ENCODE results near the gene RORB.

The RORB gene

DNA sequence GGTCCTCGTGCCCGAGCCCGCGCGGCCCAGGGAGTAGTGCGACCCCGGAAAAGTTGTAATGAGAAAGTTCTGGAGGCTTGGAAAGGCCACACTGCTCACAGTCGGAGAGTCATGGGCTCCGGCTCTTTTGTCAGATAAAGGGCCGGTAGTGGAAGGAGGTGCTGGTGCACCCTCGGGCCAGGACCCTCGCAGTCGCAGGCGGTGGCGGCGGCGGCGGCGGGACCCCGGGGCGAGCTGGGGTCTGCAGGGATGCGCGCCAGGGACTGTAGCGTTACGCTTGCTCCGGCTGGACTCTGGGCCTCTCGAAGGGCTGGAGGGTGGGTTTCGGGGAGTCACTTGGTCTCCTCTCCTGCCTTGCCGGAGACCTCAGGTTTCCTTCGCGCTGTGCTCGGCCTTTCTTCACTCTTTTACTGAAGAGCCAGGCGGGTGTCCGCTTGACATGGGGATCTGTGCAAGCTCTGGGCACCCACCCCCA is 1.5 kb downstream of the RORB start:
- in situ Hi-C loops (cut with MboI; ENCODE audit: low sequenced_read_pairs, unreplicated experiment): no loop called here
- peak; percentile 37 for DNase-seq (ENCODE audit: low spot score)
- TF ChIP-seq, protein P1, sequence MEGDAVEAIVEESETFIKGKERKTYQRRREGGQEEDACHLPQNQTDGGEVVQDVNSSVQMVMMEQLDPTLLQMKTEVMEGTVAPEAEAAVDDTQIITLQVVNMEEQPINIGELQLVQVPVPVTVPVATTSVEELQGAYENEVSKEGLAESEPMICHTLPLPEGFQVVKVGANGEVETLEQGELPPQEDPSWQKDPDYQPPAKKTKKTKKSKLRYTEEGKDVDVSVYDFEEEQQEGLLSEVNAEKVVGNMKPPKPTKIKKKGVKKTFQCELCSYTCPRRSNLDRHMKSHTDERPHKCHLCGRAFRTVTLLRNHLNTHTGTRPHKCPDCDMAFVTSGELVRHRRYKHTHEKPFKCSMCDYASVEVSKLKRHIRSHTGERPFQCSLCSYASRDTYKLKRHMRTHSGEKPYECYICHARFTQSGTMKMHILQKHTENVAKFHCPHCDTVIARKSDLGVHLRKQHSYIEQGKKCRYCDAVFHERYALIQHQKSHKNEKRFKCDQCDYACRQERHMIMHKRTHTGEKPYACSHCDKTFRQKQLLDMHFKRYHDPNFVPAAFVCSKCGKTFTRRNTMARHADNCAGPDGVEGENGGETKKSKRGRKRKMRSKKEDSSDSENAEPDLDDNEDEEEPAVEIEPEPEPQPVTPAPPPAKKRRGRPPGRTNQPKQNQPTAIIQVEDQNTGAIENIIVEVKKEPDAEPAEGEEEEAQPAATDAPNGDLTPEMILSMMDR (IDR thresholded peaks at IDR 0.05; ENCODE audit: borderline replicate concordance, control extremely low read depth, extremely low read depth, insufficient read depth, missing control alignments): no peak

DNA sequence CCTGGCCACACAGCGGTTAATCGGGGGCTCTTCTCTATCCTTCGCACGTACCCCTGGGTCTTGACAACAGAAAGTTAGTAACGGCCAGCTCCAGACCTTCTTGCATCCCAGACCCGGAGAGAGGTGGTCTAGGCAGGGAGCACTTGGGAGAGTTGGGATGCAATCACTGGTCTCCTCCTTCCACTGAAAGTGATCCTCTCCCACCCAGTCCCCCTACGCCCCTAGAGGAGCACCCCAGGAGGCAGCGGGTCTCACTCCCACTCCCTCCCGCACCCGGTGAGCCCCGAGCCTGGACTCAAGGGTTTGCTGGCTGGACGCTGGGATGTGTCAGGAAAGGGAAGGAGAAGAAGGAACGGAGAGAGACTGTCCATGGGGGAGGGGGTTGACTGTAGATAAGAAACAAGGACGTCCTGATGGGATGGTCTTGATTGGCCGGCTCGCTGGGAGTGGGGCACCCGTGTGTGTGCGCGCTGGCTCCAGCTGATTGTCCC is 2.0 kb downstream of the RORB start:
- TF ChIP-seq, protein P1 (IDR thresholded peaks at IDR 0.05; ENCODE audit: borderline replicate concordance, control extremely low read depth, extremely low read depth, insufficient read depth, missing control alignments): no peak
- in situ Hi-C loops (cut with MboI; ENCODE audit: low sequenced_read_pairs, unreplicated experiment): no loop called here
- peak; percentile 17 for DNase-seq (ENCODE audit: low spot score)

DNA sequence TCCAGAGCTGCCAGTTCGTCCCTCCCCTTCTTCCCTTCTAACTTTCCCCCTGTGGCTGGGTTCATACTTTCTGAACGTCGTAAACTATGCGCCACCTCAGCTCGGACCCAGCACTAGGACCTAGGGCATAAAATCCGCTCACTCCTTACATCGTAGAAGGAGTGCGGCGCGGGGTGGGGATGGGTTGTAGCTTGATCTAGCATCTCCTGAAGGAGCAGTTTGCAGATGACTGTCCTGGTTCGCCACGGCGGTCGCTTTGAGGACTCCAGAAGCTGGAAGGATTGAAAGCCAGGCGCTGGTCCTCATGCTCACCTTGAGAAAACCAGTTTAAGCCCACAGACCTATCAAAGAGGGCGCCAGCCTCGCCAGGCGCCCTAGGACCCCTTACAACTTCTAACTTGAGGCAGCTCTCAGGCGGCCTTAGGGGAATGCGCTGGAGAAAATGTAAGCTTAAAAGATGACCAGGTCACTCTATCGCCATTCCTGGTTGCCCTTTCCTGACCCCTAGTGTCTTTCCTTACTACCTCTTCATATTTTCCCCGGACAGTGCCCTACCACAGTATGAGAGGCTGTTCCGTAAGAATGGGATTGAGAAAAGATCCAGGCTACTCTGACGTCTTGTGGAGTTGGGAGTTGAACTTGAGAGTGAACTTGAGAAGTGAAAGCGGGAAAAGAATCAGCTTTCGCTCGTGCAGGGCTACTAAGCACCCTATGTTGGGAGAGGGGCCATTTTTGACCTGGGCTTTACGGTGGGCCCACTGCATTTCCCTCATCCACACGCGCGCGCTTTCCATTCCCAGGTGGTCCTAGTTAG is 2.8 kb downstream of the RORB start:
- peak; percentile 7 for DNase-seq (ENCODE audit: low spot score)
- TF ChIP-seq, protein P1 (IDR thresholded peaks at IDR 0.05; ENCODE audit: borderline replicate concordance, control extremely low read depth, extremely low read depth, insufficient read depth, missing control alignments): no peak
- in situ Hi-C loops (cut with MboI; ENCODE audit: low sequenced_read_pairs, unreplicated experiment): no loop called here

DNA sequence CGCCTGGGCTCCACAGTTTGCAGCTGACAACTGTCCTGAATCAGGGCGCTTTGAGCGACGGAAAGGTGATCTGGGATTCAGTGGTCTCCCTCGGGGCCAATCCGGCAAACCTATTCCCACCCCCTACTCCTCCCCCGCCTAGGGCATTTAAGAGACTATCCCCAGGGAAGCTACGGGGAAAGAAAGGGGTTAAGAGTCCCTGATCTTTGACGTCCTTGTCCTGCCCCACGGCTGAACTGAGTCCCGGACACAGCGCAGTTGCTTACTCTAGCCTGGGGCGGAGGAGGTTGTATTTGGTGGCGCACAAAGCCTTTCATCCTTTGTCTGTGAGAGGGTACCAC is 3.4 kb downstream of the RORB start:
- no peak for DNase-seq (ENCODE audit: low spot score)
- TF ChIP-seq, protein P1 (IDR thresholded peaks at IDR 0.05; ENCODE audit: borderline replicate concordance, control extremely low read depth, extremely low read depth, insufficient read depth, missing control alignments): no peak
- in situ Hi-C loops (cut with MboI; ENCODE audit: low sequenced_read_pairs, unreplicated experiment): no loop called here

DNA sequence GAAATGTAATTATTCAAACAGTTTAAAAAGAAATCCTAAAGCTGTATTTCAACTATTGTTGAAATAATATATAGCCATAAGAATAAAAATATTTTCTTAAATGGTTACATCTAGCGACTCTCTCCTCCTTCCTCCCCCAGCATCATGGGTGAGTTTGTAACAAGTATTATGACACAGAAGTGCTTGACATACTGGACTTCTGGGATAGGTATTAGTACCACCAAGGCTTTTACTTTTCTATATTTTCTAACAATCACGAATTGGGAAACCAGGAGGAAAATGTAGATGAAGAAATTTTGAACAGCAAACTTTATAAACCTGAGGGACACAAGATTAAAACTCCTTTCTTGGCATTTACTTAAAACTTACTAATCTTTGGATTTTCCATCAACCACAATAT is 4.4 kb downstream of the RORB start:
- TF ChIP-seq, protein P1 (IDR thresholded peaks at IDR 0.05; ENCODE audit: borderline replicate concordance, control extremely low read depth, extremely low read depth, insufficient read depth, missing control alignments): no peak
- in situ Hi-C loops (cut with MboI; ENCODE audit: low sequenced_read_pairs, unreplicated experiment): no loop called here
- no peak for DNase-seq (ENCODE audit: low spot score)

DNA sequence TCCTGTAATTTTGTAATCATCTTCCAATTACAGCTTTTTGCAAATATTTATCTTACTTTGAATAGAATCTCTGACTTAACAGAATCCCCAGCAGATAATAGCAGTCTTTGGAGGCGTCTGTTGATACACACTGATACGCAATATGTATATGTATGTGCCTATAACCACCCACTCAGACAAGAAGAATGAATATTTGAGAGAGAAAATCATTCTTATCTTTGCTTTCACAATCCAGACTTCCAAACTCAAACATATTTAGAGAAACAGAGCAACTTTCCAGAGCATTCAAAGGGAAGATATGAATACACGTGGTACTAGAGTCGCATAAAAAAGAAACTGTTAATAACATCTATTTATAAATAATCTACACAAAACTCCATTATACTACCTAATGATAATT is 6.1 kb downstream of the RORB start:
- in situ Hi-C loops (cut with MboI; ENCODE audit: low sequenced_read_pairs, unreplicated experiment): no loop called here
- no peak for DNase-seq (ENCODE audit: low spot score)
- TF ChIP-seq, protein P1 (IDR thresholded peaks at IDR 0.05; ENCODE audit: borderline replicate concordance, control extremely low read depth, extremely low read depth, insufficient read depth, missing control alignments): no peak
